ENCODE measurements around the gene OGFOD3. TPM values are rescaled to one million over a fixed set of nuclear protein-coding genes. Genes with fewer than 3 reads are reported as not detected.
A peak's percentile ranks its signal among the peaks of the same experiment; 100 is the strongest.
"Not testable (repeated sequence)": the region's sequence is repeated elsewhere in the genome, so short reads cannot be mapped to it uniquely, and the experiment has no call there.

Gene OGFOD3
- total RNA-seq, 1 experiment from 2014 or later: 38.7 TPM

GRCh38 chr17:82374626-82375331 is 43.6 kb downstream of the OGFOD3 start:
- no peak for DNase-seq (ENCODE audit: low spot score)

- no peak for DNase-seq (ENCODE audit: low spot score)
Measured at GRCh38 chr17:82373731-82374625, 44.4 kb downstream of the OGFOD3 start.

GRCh38 chr17:82373072-82373452 is 45.3 kb downstream of the OGFOD3 start:
- DNase-seq (ENCODE audit: low spot score): not testable (repeated sequence)

- no peak for DNase-seq (ENCODE audit: low spot score)
Measured at GRCh38 chr17:82372249-82373071, 45.9 kb downstream of the OGFOD3 start.

GRCh38 chr17:82371333-82372248 is 46.8 kb downstream of the OGFOD3 start, which contains the start of gene UTS2R:
Gene UTS2R, plus strand, starts transcription at chr17:82371765. Its CDS starts 2,560 bp downstream, at chr17:82374325.
- DNase-seq (ENCODE audit: low spot score): no peak

GRCh38 chr17:82370471-82371332 is 47.7 kb downstream of the OGFOD3 start:
- DNase-seq (ENCODE audit: low spot score): no peak

- no peak for DNase-seq (ENCODE audit: low spot score)
Measured at GRCh38 chr17:82369211-82369610, 49.2 kb downstream of the OGFOD3 start.

- DNase-seq (ENCODE audit: low spot score): peak; percentile 63
Measured at GRCh38 chr17:82367724-82368524, 50.5 kb downstream of the OGFOD3 start.

- DNase-seq (ENCODE audit: low spot score): no peak
Measured at GRCh38 chr17:82366749-82367148, 51.6 kb downstream of the OGFOD3 start.

- no peak for DNase-seq (ENCODE audit: low spot score)
Measured at GRCh38 chr17:82365606-82366295, 52.6 kb downstream of the OGFOD3 start.

- no peak for DNase-seq (ENCODE audit: low spot score)
Measured at GRCh38 chr17:82361885-82362633, 56.3 kb downstream of the OGFOD3 start.

GRCh38 chr17:82359451-82360074 is 58.8 kb downstream of the OGFOD3 start:
- DNase-seq (ENCODE audit: low spot score): not testable (repeated sequence)

GRCh38 chr17:82358465-82359350 is 59.7 kb downstream of the OGFOD3 start, which contains the start of gene TEX19:
Gene TEX19, plus strand, starts transcription at chr17:82359247. Its CDS starts 2,904 bp downstream, at chr17:82362151.
- DNase-seq (ENCODE audit: low spot score): peak; percentile 39

- DNase-seq (ENCODE audit: low spot score): no peak
Measured at GRCh38 chr17:82357394-82357793, 61.0 kb downstream of the OGFOD3 start.

GRCh38 chr17:82356845-82357355 is 61.5 kb downstream of the OGFOD3 start:
- no peak for DNase-seq (ENCODE audit: low spot score)
